SU-DHL-6 (cell line): ENCODE results near the gene SLC30A7.

ENCODE experiments used
- H2AFZ ChIP-seq: fragments of 200-600 bp; sonication (generic); 2 replicates; pipeline ENCODE4 v1.6.1; 2014; ENCODE audit warnings: low read depth, mild to moderate bottlenecking, moderate library complexity, mixed read lengths, antibody characterized with exemption, low read length; ENCODE audit not compliant: severe bottlenecking
- H3F3A ChIP-seq: fragments of 200-600 bp; shearing (Covaris generic); 2 replicates; pipeline ENCODE4 v1.6.0; 2016; ENCODE audit warnings: antibody characterized with exemption, mild to moderate bottlenecking; ENCODE audit not compliant: insufficient read depth
- H3K27ac ChIP-seq: fragments of 200-600 bp; sonication (generic); 2 replicates; pipeline ENCODE4 v1.5.1; 2016; ENCODE audit warnings: low read depth, mild to moderate bottlenecking, low read length, moderate library complexity, mixed read lengths
- H3K27me3 ChIP-seq: fragments of 200-600 bp; sonication (generic), shearing (Covaris generic); 2 replicates; pipeline ENCODE4 v1.6.0; 2014; ENCODE audit warnings: mild to moderate bottlenecking, low read length
- H3K36me3 ChIP-seq: fragments of 200-600 bp; sonication (generic); 2 replicates; pipeline ENCODE4 v1.6.1; 2014; ENCODE audit warnings: mild to moderate bottlenecking, low read length, mixed read lengths
- H3K4me2 ChIP-seq: fragments of 300-600, 200-600 bp; shearing (Covaris generic), sonication (generic); 2 replicates; pipeline ENCODE4 v1.6.0; 2014; ENCODE audit warnings: low read length, low read depth, mild to moderate bottlenecking; ENCODE audit not compliant: poor library complexity, severe bottlenecking
- H3K4me3 ChIP-seq: fragments of 200-600 bp; sonication (generic); 2 replicates; pipeline ENCODE4 v1.5.1; 2014; ENCODE audit warnings: antibody characterized with exemption, low read length, mild to moderate bottlenecking, mixed read lengths; ENCODE audit not compliant: insufficient read depth, poor library complexity, severe bottlenecking
- H3K79me2 ChIP-seq: fragments of 200-600 bp; sonication (generic); 2 replicates; pipeline ENCODE4 v1.6.1; 2014; ENCODE audit warnings: mild to moderate bottlenecking, low read length, moderate library complexity; ENCODE audit not compliant: insufficient read depth
- H3K9ac ChIP-seq: fragments of 200-600 bp; sonication (generic); 2 replicates; pipeline ENCODE4 v1.7.0; 2014; ENCODE audit warnings: mild to moderate bottlenecking, low read length
- H3K9me2 ChIP-seq: fragments of 200-600 bp; sonication (generic); replicated peaks from 2 replicates; pipeline ENCODE4 v1.6.1; 2014; ENCODE audit warnings: low read length; ENCODE audit not compliant: insufficient read depth
- H3K9me3 ChIP-seq: fragments of 200-600 bp; sonication (generic); 2 replicates; pipeline ENCODE4 v1.6.1; 2014; ENCODE audit warnings: low read length, mixed read lengths; ENCODE audit not compliant: insufficient read depth
- H4K20me1 ChIP-seq: fragments of 200-600 bp; sonication (generic); 2 replicates; pipeline ENCODE4 v1.6.1; 2014; ENCODE audit warnings: low read depth, mild to moderate bottlenecking, antibody characterized with exemption, low read length, moderate library complexity, mixed read lengths
- EZH2phosphoT487 ChIP-seq: fragments of 200-600 bp; sonication (generic), shearing (Covaris generic); conservative IDR thresholded peaks from 2 replicates; pipeline ENCODE4 v1.6.1; 2018; ENCODE audit warnings: mild to moderate bottlenecking, antibody characterized with exemption, low read length, moderate library complexity, mixed read lengths
- TF ChIP-seq, protein P1 (sequence below): fragments of 200-600 bp; sonication (generic); IDR thresholded peaks from one replicate; pipeline ENCODE4 v1.5.1; 2017; ENCODE audit warnings: antibody characterized with exemption, mild to moderate bottlenecking, low read length, moderate library complexity; ENCODE audit not compliant: insufficient read depth, poor library complexity, severe bottlenecking

The SLC30A7 gene

DNA sequence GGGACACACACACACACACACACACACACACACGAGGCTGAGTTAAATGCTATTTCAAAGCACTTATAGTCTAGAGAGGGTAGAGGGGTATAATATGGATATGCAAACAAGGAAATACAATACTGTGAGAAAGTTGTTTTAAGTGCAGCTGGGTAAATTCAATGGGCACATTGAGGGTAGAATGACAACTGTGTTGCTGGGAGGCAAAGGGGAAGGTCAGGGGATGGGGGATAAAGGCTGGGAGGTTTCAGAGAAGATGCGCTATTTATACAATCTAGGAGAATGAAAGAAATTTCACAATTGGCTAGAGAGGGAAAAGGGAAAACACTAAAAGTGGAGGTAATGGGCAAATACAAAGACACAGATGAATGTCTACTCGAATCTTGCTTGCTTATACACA, 20.7 kb upstream of the SLC30A7 start:
- TF ChIP-seq, protein P1, sequence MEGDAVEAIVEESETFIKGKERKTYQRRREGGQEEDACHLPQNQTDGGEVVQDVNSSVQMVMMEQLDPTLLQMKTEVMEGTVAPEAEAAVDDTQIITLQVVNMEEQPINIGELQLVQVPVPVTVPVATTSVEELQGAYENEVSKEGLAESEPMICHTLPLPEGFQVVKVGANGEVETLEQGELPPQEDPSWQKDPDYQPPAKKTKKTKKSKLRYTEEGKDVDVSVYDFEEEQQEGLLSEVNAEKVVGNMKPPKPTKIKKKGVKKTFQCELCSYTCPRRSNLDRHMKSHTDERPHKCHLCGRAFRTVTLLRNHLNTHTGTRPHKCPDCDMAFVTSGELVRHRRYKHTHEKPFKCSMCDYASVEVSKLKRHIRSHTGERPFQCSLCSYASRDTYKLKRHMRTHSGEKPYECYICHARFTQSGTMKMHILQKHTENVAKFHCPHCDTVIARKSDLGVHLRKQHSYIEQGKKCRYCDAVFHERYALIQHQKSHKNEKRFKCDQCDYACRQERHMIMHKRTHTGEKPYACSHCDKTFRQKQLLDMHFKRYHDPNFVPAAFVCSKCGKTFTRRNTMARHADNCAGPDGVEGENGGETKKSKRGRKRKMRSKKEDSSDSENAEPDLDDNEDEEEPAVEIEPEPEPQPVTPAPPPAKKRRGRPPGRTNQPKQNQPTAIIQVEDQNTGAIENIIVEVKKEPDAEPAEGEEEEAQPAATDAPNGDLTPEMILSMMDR: no peak
- TF ChIP-seq EZH2phosphoT487: no peak
- Histone ChIP-seq H3K36me3 (no peaks in the 10 kb centered on the region), H3K9me2 (no peaks in the 10 kb centered on the region), H4K20me1 (no peaks in the 10 kb centered on the region), H3K9me3 (no peaks in the 10 kb centered on the region), H3K9ac (no peak overlapping the region), H3K79me2 (no peaks in the 10 kb centered on the region), H3K27me3 (no peaks in the 10 kb centered on the region), H3K4me2 (no peak overlapping the region), H3K4me3 (no peak overlapping the region), H2AFZ (no peak overlapping the region), H3F3A (no peaks in the 10 kb centered on the region), H3K27ac (no peak overlapping the region)

DNA sequence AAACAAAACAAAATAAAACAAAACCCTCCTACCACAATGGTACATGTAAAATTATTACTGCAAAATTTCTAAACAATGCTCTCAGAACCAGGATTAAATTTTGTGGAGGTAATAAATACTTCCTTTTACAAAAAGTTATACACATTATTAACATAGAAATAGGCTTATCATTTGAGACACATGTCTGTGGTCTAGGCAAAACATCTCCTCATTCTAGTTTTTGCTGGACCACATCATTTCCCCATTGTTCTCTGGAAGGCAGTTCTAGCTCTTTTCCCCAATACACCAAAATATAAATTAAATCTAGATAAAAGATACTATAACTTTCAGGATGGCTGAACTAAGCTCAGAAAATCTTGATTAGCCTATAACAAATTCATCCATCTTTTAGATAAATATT, 19.6 kb upstream of the SLC30A7 start:
- Histone ChIP-seq H3K36me3 (no peaks in the 10 kb centered on the region), H4K20me1 (no peaks in the 10 kb centered on the region), H3K27ac (no peak overlapping the region), H3K79me2 (no peaks in the 10 kb centered on the region), H2AFZ (no peak overlapping the region), H3K9me3 (no peaks in the 10 kb centered on the region), H3K4me3 (no peak overlapping the region), H3K27me3 (no peaks in the 10 kb centered on the region), H3F3A (no peaks in the 10 kb centered on the region), H3K9me2 (no peaks in the 10 kb centered on the region), H3K4me2 (no peak overlapping the region), H3K9ac (no peak overlapping the region)
- TF ChIP-seq, protein P1: no peak
- TF ChIP-seq EZH2phosphoT487: no peak

DNA sequence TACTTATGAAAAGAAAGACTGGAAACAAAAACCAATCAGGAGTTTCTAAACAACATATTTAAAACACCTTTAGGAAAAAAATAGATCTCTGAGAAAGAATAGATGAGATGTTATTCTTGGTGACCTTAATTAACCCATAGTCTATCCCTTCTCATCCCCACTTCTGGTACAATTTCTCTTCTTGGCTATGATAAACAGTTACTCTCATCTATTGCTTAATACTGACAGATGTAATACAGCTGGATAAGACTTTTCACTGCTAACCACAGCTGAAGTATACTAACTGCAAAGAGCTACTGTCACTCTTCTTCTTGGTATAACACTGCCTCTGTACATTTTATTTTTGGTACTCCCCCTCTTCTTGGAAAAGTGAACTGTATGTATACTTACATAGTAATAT, 16.5 kb upstream of the SLC30A7 start:
- Histone ChIP-seq H3K27me3 (no peaks in the 10 kb centered on the region), H4K20me1 (no peaks in the 10 kb centered on the region), H3K79me2 (no peaks in the 10 kb centered on the region), H3K27ac (no peak overlapping the region), H3F3A (no peaks in the 10 kb centered on the region), H3K9me3 (no peaks in the 10 kb centered on the region), H2AFZ (no peak overlapping the region), H3K4me2 (no peak overlapping the region), H3K9ac (no peak overlapping the region), H3K36me3 (no peaks in the 10 kb centered on the region), H3K9me2 (no peaks in the 10 kb centered on the region), H3K4me3 (no peak overlapping the region)
- TF ChIP-seq, protein P1: no peak
- no peak for TF ChIP-seq EZH2phosphoT487

DNA sequence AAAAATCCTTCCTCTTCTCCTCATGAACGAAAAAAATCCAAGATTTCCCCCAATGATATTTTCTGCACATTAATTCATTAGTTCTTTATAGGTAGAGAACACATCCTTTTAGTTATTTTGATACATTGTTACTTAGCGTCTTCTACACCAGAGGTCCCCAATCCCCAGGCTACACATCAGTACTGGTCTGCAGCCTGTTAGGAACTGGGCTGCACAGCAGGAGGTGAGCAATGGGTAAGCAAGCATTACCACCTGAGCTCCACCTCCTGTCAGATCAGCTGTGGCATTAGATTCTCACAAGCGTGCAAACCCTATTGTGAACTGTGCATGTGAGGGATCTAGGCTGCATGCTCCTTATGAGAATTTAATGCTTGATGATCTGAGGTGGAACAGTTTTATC, 14.2 kb upstream of the SLC30A7 start:
- H3K9me3 ChIP-seq: no peaks in the 10 kb centered on the region
- H3K36me3 ChIP-seq: no peaks in the 10 kb centered on the region
- H3K27me3 ChIP-seq: no peaks in the 10 kb centered on the region
- H4K20me1 ChIP-seq: no peaks in the 10 kb centered on the region
- H3K4me3 ChIP-seq: no peak overlapping the region
- H3K9ac ChIP-seq: no peak overlapping the region
- H3K27ac ChIP-seq: no peak overlapping the region
- no peaks in the 10 kb centered on the region for H3F3A ChIP-seq
- H3K4me2 ChIP-seq: no peak overlapping the region
- H2AFZ ChIP-seq: no peak overlapping the region
- H3K9me2 ChIP-seq: no peaks in the 10 kb centered on the region
- TF ChIP-seq EZH2phosphoT487: no peak
- TF ChIP-seq, protein P1: no peak
- H3K79me2 ChIP-seq: no peaks in the 10 kb centered on the region
